ENCODE measurements around the gene EVI2A.

- TF ChIP-seq EZH2 (IDR thresholded peaks at IDR 0.05) (no peak), POLR2AphosphoS5 (IDR thresholded peaks at IDR 0.05; ENCODE audit: borderline replicate concordance, low read depth, low read length) (no peak)
Observed at GRCh38 chr17:31294231-31294630, 27.2 kb downstream of the EVI2A start.
